Measurements from ENCODE around the gene NTSR2.

NTSR2 gene

DNA sequence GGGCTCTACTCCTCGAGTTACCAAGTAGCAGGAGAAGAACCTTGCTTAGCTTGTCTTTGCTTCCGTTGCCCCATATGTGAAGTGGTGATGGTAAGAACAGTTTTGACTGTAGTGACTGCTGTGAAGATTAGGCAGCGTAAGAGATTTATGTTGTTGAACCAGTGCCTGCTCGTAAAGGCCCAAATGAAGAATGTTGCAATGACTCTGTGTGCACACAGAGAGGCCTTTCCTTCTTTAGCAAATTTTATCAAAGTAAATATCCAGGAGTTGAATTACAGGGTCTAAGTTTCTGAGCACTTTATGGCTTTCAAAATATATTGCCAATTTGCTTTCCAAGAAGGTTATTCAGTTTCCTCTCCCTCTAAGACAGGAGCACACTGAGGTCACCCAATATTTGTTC is 14.5 kb downstream of the NTSR2 start:
- H3K4me1 Mint-ChIP-seq (ENCODE audit: low read depth in 2 of 2) = no peaks in the 10 kb centered on the region
- H3K27ac Mint-ChIP-seq = no peak overlapping the region
- no peak overlapping the region for H3K4me3 Mint-ChIP-seq
- DNase-seq = no peak
- no peak for ATAC-seq (replicated peaks)
- H3K27me3 Mint-ChIP-seq = peaks cover 28 to 51% of the 10 kb centered on the region in 2 donors
- no peaks in the 10 kb centered on the region for H3K9me3 Mint-ChIP-seq
- no peaks in the 10 kb centered on the region for H3K36me3 Mint-ChIP-seq (ENCODE audit: insufficient read depth)

DNA sequence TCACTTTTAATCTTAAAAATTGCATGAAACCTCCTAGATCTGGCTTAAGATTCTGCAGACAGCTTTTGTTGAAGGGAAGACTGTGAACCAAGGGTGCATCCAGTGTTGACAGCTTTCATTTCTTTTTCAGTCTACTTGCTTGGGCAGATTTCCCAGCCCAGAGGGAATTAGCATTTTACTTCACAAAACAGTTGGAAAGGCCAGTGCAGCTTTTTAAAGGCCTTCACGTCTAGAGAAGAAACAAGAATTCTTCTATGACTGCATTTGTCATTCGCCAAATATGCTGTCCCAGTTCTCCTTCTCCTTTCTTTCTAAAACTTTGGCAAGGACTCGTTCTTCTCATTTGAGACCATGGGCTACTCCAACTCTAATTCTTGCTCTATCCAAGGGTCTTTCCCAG is 17.4 kb downstream of the NTSR2 start:
- H3K27ac Mint-ChIP-seq = no peak overlapping the region
- H3K36me3 Mint-ChIP-seq (ENCODE audit: insufficient read depth) = no peaks in the 10 kb centered on the region
- H3K9me3 Mint-ChIP-seq = no peaks in the 10 kb centered on the region
- DNase-seq (no peak), ATAC-seq (replicated peaks) (no peak)
- H3K4me1 Mint-ChIP-seq (ENCODE audit: low read depth in 2 of 2) = no peaks in the 10 kb centered on the region
- peaks cover 21 to 46% of the 10 kb centered on the region in 2 donors for H3K27me3 Mint-ChIP-seq
- no peak overlapping the region for H3K4me3 Mint-ChIP-seq

DNA sequence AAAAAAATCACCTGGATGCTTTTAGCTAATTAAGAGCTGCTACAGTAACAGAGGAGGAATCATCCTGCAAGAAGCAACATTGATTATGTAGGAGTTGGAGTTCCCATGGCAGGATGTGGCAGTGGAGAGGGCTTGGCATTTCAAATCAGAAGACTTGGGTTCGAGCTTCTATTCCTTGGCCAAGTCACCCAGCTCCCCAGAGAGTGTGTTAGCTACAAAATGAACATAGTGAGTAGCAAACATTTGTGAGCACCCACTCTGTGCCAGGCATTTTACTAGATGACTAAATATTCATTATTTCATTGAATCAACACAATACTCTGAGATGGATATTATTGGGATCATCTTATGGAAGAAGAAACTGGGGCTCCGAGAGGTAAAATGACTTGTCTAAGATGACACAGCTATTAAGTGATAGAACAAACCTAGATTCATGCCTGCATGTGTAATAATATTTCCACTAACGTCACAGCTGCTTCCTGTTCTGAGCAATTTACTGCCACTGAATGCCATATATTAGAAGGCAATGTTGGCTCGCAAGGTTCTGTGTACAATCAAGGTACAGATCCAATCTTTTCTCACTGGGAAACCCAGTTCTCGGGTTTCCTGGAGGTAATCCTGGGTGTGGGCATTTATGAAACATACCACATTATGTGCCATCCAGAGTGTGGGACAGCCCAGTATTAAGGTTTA is 18.0 kb downstream of the NTSR2 start:
- Mint-ChIP-seq H3K36me3 (ENCODE audit: insufficient read depth) (no peaks in the 10 kb centered on the region), H3K27ac (no peak overlapping the region), H3K27me3 (peaks cover 15 to 41% of the 10 kb centered on the region in 2 donors), H3K9me3 (no peaks in the 10 kb centered on the region), H3K4me3 (no peak overlapping the region), H3K4me1 (ENCODE audit: low read depth in 2 of 2) (no peaks in the 10 kb centered on the region)
- ATAC-seq (replicated peaks) (no peak), DNase-seq (no peak)

DNA sequence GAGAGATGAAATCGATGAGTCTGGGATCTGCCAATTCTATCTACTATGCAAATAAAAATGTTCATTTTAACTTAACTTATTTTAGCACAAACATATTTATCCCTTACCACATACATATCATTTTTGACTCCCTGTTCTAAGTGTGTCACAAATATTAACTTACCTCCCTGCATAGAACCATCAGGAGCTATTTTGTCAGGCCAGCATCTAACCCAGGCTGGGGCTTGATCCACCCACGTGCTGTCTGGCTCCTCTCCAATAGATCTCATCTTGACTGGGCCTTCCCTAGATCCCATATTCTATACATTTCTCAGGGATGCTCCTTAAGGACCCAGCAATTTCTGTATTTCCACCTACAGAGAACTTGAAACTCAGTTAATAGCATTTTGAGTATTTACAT is 20.9 kb downstream of the NTSR2 start:
- DNase-seq (no peak), ATAC-seq (replicated peaks) (no peak)
- Mint-ChIP-seq H3K4me3 (no peak overlapping the region), H3K27ac (no peak overlapping the region), H3K9me3 (no peaks in the 10 kb centered on the region), H3K27me3 (peaks cover 5 to 33% of the 10 kb centered on the region in 2 donors), H3K4me1 (ENCODE audit: low read depth in 2 of 2) (no peaks in the 10 kb centered on the region), H3K36me3 (ENCODE audit: insufficient read depth) (no peaks in the 10 kb centered on the region)

DNA sequence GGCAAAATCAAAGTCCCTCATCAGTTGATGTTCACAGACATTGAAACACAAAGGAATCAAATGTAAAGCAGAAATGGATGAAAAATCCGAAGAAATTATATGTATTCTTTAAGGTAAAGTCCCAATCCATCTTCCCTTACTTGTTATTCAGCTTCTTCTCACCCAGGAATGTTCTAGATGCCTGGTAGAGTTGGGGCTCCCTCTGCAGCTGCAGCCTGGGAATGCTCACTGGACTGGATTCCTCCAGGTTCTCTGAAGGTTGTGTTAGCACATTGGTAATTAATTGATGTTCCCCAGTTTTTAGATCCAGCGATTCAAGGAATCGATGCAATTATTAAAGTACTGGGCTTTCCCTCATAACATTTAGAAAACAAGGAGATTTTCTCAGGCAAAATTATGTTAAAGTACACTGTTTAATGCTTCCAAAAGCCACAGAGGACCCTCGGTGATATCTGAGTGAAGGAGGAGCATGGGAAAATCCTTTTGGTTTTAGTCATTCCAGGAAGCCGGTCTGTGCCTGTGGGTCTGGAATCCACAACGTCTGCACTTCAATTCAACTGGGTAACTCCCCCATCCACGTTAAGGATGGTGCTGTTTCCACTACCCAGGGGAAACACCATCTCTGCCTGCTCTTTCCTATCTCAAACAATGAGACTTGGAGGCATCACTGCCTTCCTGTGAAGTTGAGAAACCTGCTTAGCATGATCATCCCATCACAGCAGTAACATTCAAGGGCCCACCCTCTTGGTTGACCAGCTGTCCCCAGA is 22.0 kb downstream of the NTSR2 start:
- Mint-ChIP-seq H3K9me3 (no peaks in the 10 kb centered on the region), H3K4me1 (ENCODE audit: low read depth in 2 of 2) (no peaks in the 10 kb centered on the region), H3K4me3 (no peak overlapping the region), H3K27me3 (peaks cover 5 to 40% of the 10 kb centered on the region in 2 donors), H3K27ac (no peak overlapping the region), H3K36me3 (ENCODE audit: insufficient read depth) (no peaks in the 10 kb centered on the region)
- ATAC-seq (replicated peaks) (no peak), DNase-seq (no peak)

DNA sequence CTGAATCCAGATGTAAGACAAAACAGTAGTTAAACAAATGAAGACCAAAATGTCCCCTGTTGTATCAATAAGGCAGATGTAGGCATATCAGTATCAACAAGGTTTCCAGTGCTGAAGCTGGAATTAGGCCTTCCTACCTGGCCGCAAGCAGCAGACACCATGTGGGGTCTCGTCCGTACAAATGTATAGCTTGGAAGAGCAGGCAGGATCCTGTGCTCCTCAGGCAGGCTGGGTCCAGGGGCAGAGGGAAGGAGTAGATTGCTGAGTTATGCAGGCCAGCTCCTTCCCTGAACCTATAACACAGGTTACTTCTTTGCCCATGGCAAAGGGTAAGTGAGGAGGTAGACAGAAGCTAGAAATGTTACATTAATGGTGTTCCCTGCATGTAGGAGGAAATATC is 23.5 kb downstream of the NTSR2 start:
- Mint-ChIP-seq H3K4me1 (ENCODE audit: low read depth in 2 of 2) (no peaks in the 10 kb centered on the region), H3K4me3 (no peak overlapping the region), H3K9me3 (no peaks in the 10 kb centered on the region), H3K36me3 (ENCODE audit: insufficient read depth) (no peaks in the 10 kb centered on the region), H3K27ac (no peak overlapping the region), H3K27me3 (peaks cover 5 to 48% of the 10 kb centered on the region in 2 donors)
- no peak for ATAC-seq (replicated peaks)
- DNase-seq = no peak

DNA sequence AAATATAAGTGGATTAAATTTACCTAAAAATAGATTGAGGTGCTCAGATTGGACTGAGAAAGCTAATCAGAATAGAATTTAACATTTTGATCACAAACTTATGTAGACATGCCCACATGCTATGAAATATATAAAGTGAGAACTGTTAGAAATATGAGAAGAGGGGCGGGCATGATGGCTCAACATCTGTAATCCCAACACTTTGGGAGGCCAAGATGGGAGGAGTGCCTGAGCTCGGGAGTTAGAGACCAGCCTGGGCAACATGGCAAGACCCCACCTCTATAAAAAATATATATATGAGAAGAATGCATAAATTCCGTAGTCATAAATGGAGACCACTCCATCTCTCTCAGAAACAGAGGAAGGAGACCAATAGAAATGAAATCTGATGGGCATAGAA is 25.7 kb downstream of the NTSR2 start:
- no peaks in the 10 kb centered on the region for H3K4me1 Mint-ChIP-seq (ENCODE audit: low read depth in 2 of 2)
- H3K4me3 Mint-ChIP-seq = no peak overlapping the region
- H3K9me3 Mint-ChIP-seq = no peaks in the 10 kb centered on the region
- no peak for DNase-seq
- H3K36me3 Mint-ChIP-seq (ENCODE audit: insufficient read depth) = no peaks in the 10 kb centered on the region
- peaks cover 6 to 51% of the 10 kb centered on the region in 2 donors for H3K27me3 Mint-ChIP-seq
- no peak for ATAC-seq (replicated peaks)
- no peak overlapping the region for H3K27ac Mint-ChIP-seq

DNA sequence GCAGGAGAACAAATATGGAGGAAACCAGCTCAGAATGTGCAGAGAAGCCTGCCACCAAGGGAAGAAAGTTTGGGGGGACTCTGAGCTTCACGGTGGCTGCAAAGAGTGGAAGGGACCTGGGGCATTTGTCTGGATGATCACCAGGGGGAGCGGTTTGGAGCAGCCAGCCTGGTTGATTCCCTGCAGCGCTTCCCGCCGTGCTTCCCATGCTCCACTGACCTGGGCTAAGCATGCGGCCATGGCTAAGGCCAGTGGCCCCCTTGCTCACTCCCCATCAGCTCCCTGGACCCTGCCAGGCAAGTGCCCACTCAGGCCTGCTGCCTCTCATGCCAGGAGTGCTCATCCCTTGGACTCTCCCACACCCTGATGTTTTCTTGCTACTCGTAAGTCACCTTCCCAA is 27.0 kb downstream of the NTSR2 start:
- no peak overlapping the region for H3K27ac Mint-ChIP-seq
- no peaks in the 10 kb centered on the region for H3K9me3 Mint-ChIP-seq

DNA sequence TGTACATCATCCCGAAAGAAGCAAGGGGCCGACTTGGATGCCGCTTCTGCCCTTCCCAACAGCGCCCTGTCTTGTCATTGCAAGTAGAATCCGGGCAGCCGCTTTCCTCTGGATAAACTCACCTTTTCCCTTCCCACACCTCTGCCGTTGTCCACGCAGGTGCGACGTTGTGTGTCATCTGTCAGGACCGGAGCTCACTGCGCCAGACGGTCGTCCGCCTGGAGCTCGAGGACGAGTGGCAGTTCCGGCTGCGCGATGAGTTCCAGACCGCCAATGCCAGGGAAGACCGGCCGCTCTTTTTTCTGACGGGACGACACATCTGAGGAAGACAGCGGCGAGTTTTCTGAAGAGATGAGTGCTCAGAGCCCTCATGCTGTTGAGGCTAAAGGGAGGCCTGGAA is 29.9 kb downstream of the NTSR2 start:
- ATAC-seq (replicated peaks) (no peak), DNase-seq (no peak)
- no peak overlapping the region for H3K4me3 Mint-ChIP-seq
- H3K27me3 Mint-ChIP-seq = peaks cover 6 to 65% of the 10 kb centered on the region in 2 donors
- peaks cover 0 to 1% of the 10 kb centered on the region in 2 donors for H3K4me1 Mint-ChIP-seq (ENCODE audit: low read depth in 2 of 2)
- no peaks in the 10 kb centered on the region for H3K9me3 Mint-ChIP-seq
- H3K27ac Mint-ChIP-seq = no peak overlapping the region
- no peaks in the 10 kb centered on the region for H3K36me3 Mint-ChIP-seq (ENCODE audit: insufficient read depth)

More for the DNA sequence above, 27.0 kb downstream of the NTSR2 start:
- Mint-ChIP-seq H3K4me3 (no peak overlapping the region), H3K4me1 (ENCODE audit: low read depth in 2 of 2) (no peaks in the 10 kb centered on the region), H3K36me3 (ENCODE audit: insufficient read depth) (no peaks in the 10 kb centered on the region), H3K27me3 (peaks cover 6 to 43% of the 10 kb centered on the region in 2 donors)
- ATAC-seq (replicated peaks) (no peak), DNase-seq (no peak)

DNA sequence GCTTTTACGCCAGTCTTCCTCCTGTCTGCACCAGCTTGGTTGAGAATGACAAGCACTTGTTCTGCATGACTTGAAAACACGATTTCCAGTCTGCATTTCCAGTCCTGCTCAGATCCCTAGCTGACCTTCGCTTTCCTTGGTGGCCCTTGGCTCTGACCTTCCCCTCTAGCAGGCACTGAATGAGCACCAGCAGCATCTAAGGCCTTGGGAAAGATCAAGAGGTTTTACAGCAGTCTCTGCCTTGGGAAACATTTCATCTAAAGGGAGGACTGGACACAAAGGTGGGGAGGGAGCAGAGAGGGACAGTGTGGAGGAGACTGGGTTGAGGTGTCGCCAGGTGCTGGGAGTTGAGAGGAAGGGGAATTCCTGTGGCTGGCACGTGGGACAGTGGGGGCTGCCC is 30.5 kb downstream of the NTSR2 start:
- no peak overlapping the region for H3K27ac Mint-ChIP-seq
- H3K36me3 Mint-ChIP-seq (ENCODE audit: insufficient read depth) = no peaks in the 10 kb centered on the region
- no peaks in the 10 kb centered on the region for H3K9me3 Mint-ChIP-seq
- ATAC-seq (replicated peaks) = no peak
- no peak for DNase-seq
- H3K27me3 Mint-ChIP-seq = peaks cover 6 to 71% of the 10 kb centered on the region in 2 donors
- peaks cover 0 to 1% of the 10 kb centered on the region in 2 donors for H3K4me1 Mint-ChIP-seq (ENCODE audit: low read depth in 2 of 2)
- no peak overlapping the region for H3K4me3 Mint-ChIP-seq

DNA sequence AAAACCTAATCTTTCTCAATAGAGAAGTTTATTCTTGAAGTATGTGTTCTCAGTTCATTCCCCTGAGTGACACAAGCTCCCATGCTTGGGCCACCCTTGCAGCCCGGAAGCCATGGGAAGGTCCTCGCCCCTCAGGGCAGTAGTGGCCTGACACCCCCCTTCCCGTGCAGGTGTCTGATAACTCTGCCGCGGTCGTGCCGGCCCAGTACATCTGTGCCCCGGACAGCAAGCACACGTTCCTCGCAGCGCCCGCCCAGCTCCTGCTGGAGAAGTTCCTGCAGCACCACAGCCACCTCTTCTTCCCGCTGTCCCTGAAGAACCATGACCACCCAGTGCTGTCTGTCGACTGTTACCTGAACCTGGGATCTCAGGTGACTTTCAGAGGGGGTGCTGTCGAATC is 32.4 kb downstream of the NTSR2 start:
- ATAC-seq (replicated peaks) (no peak), DNase-seq (no peak)
- Mint-ChIP-seq H3K4me3 (no peak overlapping the region), H3K27me3 (peaks cover 6 to 62% of the 10 kb centered on the region in 2 donors), H3K4me1 (ENCODE audit: low read depth in 2 of 2) (peaks cover 0 to 1% of the 10 kb centered on the region in 2 donors), H3K9me3 (no peaks in the 10 kb centered on the region), H3K36me3 (ENCODE audit: insufficient read depth) (peaks cover 5% of the 10 kb centered on the region), H3K27ac (no peak overlapping the region)

DNA sequence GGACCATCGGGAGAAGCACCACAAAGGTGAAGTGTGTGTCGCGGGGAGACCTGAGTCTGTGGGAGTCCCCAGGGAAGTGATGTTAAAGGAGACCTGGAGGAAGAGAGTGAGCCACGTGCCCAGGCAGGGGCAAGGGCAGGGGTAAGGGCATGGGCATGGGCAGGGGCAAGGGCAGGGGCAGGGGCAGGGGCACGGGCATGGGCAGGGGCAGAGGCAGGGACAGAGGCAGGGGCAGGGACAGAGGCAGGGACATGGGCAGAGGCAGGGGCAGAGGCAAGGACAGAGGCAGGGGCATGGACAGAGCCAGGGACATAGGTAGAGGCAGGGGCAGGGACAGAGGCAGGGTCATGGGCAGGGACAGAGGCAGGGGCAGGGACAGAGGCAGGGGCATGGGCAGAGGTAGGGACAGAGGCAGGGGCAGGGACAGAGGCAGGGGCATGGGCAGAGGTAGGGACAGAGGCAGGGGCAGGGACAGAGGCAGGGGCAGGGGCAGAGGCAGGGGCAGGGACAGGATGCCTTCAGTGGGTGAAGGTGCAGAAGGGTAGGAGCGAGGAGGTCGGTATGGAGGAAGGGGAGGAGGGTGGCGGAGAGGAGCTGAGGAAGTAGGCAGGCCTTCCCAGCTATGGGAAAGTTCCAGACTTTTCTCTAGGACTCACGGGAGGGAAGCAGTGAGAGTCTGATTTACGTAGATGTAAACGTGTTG is 33.3 kb downstream of the NTSR2 start:
- ATAC-seq (replicated peaks) = no peak
- H3K27ac Mint-ChIP-seq = no peak overlapping the region
- peaks cover 6 to 59% of the 10 kb centered on the region in 2 donors for H3K27me3 Mint-ChIP-seq

DNA sequence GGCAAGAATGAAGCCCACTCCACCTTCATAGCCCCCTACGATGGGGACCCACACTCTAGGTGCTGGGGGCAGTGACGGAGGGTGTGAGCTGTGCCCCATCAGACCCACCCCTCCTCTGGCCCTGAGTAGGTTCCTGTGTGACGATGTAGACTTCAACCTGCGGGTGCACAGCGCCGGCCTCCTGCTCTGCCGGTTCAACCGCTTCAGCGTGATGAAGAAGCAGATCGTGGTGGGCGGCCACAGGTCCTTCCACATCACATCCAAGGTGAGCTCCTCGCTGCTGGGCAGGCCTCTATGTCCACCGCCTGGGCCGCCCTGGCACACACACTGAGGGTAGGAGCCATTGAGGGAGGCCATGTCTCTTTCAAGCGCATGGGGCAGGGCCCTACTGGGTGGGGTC is 34.9 kb downstream of the NTSR2 start:
- Mint-ChIP-seq H3K9me3 (no peaks in the 10 kb centered on the region), H3K36me3 (ENCODE audit: insufficient read depth) (peaks cover 5% of the 10 kb centered on the region), H3K27ac (no peak overlapping the region), H3K4me3 (no peak overlapping the region), H3K4me1 (ENCODE audit: low read depth in 2 of 2) (peaks cover 0 to 1% of the 10 kb centered on the region in 2 donors), H3K27me3 (peaks cover 0 to 48% of the 10 kb centered on the region in 2 donors)
- DNase-seq = no peak
- ATAC-seq (replicated peaks) = no peak

More for the DNA sequence above, 33.3 kb downstream of the NTSR2 start:
- Mint-ChIP-seq H3K36me3 (ENCODE audit: insufficient read depth) (peaks cover 5% of the 10 kb centered on the region), H3K4me3 (no peak overlapping the region), H3K9me3 (no peaks in the 10 kb centered on the region), H3K4me1 (ENCODE audit: low read depth in 2 of 2) (peaks cover 0 to 1% of the 10 kb centered on the region in 2 donors)
- DNase-seq = no peak
